DOHH2 (cell line): Measurements from ENCODE around the gene NAPB.

ENCODE experiments used
- H3F3A ChIP-seq: fragments of 200-600 bp; sonication (generic), shearing (Covaris generic); 2 replicates; pipeline ENCODE4 v1.6.0; 2016; ENCODE audit warnings: antibody characterized with exemption, mild to moderate bottlenecking; ENCODE audit not compliant: control insufficient read depth, insufficient read depth
- H3K27ac ChIP-seq: fragments of 200-600 bp; sonication (generic); 2 replicates; pipeline ENCODE4 v1.5.1; 2014; ENCODE audit warnings: low read depth, mild to moderate bottlenecking, low read length, moderate library complexity
- H3K27me3 ChIP-seq: fragments of 200-600 bp; sonication (generic); 2 replicates; pipeline ENCODE4 v1.6.1; 2014; ENCODE audit warnings: mild to moderate bottlenecking, low read length, mixed read lengths; ENCODE audit not compliant: control insufficient read depth
- H3K36me3 ChIP-seq: fragments of 200-600 bp; sonication (generic); 2 replicates; pipeline ENCODE4 v1.6.1; 2014; ENCODE audit warnings: mild to moderate bottlenecking, low read length, moderate library complexity, mixed read lengths; ENCODE audit not compliant: control insufficient read depth
- H3K4me1 ChIP-seq: fragments of 200-600 bp; sonication (generic); 2 replicates; pipeline ENCODE4 v1.6.1; 2014; ENCODE audit warnings: mild to moderate bottlenecking, low read length, mixed read lengths; ENCODE audit not compliant: control insufficient read depth
- H3K4me2 ChIP-seq: fragments of 200-600 bp; sonication (generic); 2 replicates; pipeline ENCODE4 v1.6.0; 2014; ENCODE audit warnings: mild to moderate bottlenecking, low read length, moderate library complexity
- H3K4me3 ChIP-seq: fragments of 200-600 bp; sonication (generic); 2 replicates; pipeline ENCODE4 v1.5.1; 2014; ENCODE audit warnings: mild to moderate bottlenecking, low read length, mixed read lengths
- H3K79me2 ChIP-seq: fragments of 200-600 bp; sonication (generic); 2 replicates; pipeline ENCODE4 v1.6.1; 2014; ENCODE audit warnings: mild to moderate bottlenecking, low read length, mixed read lengths; ENCODE audit not compliant: control insufficient read depth
- H3K9me2 ChIP-seq: fragments of 200-600 bp; sonication (generic); replicated peaks from 2 replicates; pipeline ENCODE4 v1.6.1; 2014; ENCODE audit warnings: mild to moderate bottlenecking, low read length, mixed read lengths; ENCODE audit not compliant: control insufficient read depth
- H3K9me3 ChIP-seq: fragments of 200-600 bp; sonication (generic); 2 replicates; pipeline ENCODE4 v1.6.1; 2014; ENCODE audit warnings: antibody characterized with exemption, low read length, mixed read lengths; ENCODE audit not compliant: control insufficient read depth, insufficient read depth
- H4K20me1 ChIP-seq: fragments of 200-600 bp; sonication (generic); 2 replicates; pipeline ENCODE4 v1.6.0; 2014; ENCODE audit warnings: low read depth, mild to moderate bottlenecking, antibody characterized with exemption, low read length, moderate library complexity; ENCODE audit not compliant: control insufficient read depth, insufficient read depth
- CTCF ChIP-seq: fragments of 200-600 bp; sonication (generic); IDR thresholded peaks from one replicate; pipeline ENCODE4 v1.5.1; 2014; ENCODE audit warnings: antibody characterized with exemption, mild to moderate bottlenecking, low read depth, low read length; ENCODE audit not compliant: poor library complexity, severe bottlenecking
- EZH2phosphoT487 ChIP-seq: fragments of 200-600 bp; sonication (generic); IDR thresholded peaks from 2 replicates; pipeline ENCODE4 v1.6.1; 2017; ENCODE audit warnings: borderline replicate concordance, mild to moderate bottlenecking, antibody characterized with exemption, low read length, moderate library complexity, mixed read lengths

Gene NAPB

GRCh38 chr20:23412026-23412425 is 9.3 kb downstream of the NAPB start:
- peaks cover 5% of the 10 kb centered on the region; the same call in 1 of the 2 replicates for H4K20me1 ChIP-seq
- H3K4me2 ChIP-seq: no peak overlapping the region
- H3K4me3 ChIP-seq: no peak overlapping the region
- H3K79me2 ChIP-seq: peaks cover 91% of the 10 kb centered on the region
- no peaks in the 10 kb centered on the region for H3K9me3 ChIP-seq
- no peak for TF ChIP-seq EZH2phosphoT487
- TF ChIP-seq CTCF: no peak
- no peaks in the 10 kb centered on the region for H3F3A ChIP-seq
- no peaks in the 10 kb centered on the region for H3K9me2 ChIP-seq
- H3K4me1 ChIP-seq: no peaks in the 10 kb centered on the region
- H3K27me3 ChIP-seq: no peaks in the 10 kb centered on the region
- H3K36me3 ChIP-seq: no peaks in the 10 kb centered on the region
- no peak overlapping the region for H3K27ac ChIP-seq

GRCh38 chr20:23410916-23411695 is 10.2 kb downstream of the NAPB start:
- H3K79me2 ChIP-seq: peaks cover 93% of the 10 kb centered on the region

GRCh38 chr20:23409800-23410199 is 11.5 kb downstream of the NAPB start:
- no peaks in the 10 kb centered on the region for H3K4me1 ChIP-seq
- no peaks in the 10 kb centered on the region for H3F3A ChIP-seq
- H3K4me3 ChIP-seq: no peak overlapping the region
- no peak overlapping the region for H3K27ac ChIP-seq
- H3K9me2 ChIP-seq: no peaks in the 10 kb centered on the region
- peaks cover 94% of the 10 kb centered on the region for H3K79me2 ChIP-seq
- no peaks in the 10 kb centered on the region for H3K9me3 ChIP-seq
- TF ChIP-seq EZH2phosphoT487: no peak
- TF ChIP-seq CTCF: no peak
- H3K36me3 ChIP-seq: no peaks in the 10 kb centered on the region
- H4K20me1 ChIP-seq: peaks cover 5% of the 10 kb centered on the region; the same call in 1 of the 2 replicates
- H3K27me3 ChIP-seq: no peaks in the 10 kb centered on the region
- no peak overlapping the region for H3K4me2 ChIP-seq

More at GRCh38 chr20:23410916-23411695, 10.2 kb downstream of the NAPB start:
- no peaks in the 10 kb centered on the region for H3K9me3 ChIP-seq
- no peak for TF ChIP-seq CTCF
- no peak for TF ChIP-seq EZH2phosphoT487
- no peak overlapping the region for H3K4me3 ChIP-seq
- no peaks in the 10 kb centered on the region for H3K27me3 ChIP-seq
- H3K4me1 ChIP-seq: no peaks in the 10 kb centered on the region
- H3F3A ChIP-seq: no peaks in the 10 kb centered on the region
- H4K20me1 ChIP-seq: peaks cover 5% of the 10 kb centered on the region; the same call in 1 of the 2 replicates
- no peaks in the 10 kb centered on the region for H3K9me2 ChIP-seq
- H3K4me2 ChIP-seq: no peak overlapping the region
- H3K36me3 ChIP-seq: no peaks in the 10 kb centered on the region
- H3K27ac ChIP-seq: no peak overlapping the region
